GM12864 (cell line): ENCODE results near the gene TMEM132D.
"Not testable (repeated sequence)": the region's sequence is repeated elsewhere in the genome, so short reads cannot be mapped to it uniquely, and the experiment has no call there.

Experiments used
- DNase-seq: peaks from one replicate; pipeline ENCODE4 v3.0.0-alpha.2; 2011; ENCODE audit warnings: low read depth
- H3K4me3 ChIP-seq: 2 replicates; pipeline ENCODE4 v1.5.1; 2011; ENCODE audit warnings: mild to moderate bottlenecking, low read depth, low read length, control low read depth
- CTCF ChIP-seq: IDR thresholded peaks from 2 replicates; pipeline ENCODE4 v1.5.1; 2011; ENCODE audit warnings: low read depth, mild to moderate bottlenecking, moderate library complexity, low read length, control low read depth, inconsistent platforms; ENCODE audit errors: missing control alignments

TMEM132D gene

DNA sequence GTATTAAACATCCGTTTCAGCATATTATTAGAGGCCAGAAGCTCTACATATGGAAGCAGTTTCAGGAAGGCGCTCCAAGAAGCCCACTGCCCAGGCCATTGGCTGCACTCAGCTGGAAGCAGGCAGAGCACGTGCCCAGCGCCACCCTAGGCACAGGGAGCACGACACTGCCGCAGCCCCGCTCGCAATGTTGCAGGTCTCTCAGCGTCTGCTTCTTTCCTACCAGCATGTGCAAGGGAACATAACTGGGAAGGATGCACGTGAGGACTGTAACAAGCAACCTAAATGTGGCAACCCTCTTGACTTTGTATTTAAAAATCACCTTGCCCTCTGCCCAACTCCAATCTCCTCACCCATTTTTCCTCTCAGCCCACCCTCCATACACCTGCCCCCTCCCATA, 3.5 kb downstream of the TMEM132D start:
- no peak for DNase-seq
- no peak overlapping the region for H3K4me3 ChIP-seq
- TF ChIP-seq CTCF, result no peak

DNA sequence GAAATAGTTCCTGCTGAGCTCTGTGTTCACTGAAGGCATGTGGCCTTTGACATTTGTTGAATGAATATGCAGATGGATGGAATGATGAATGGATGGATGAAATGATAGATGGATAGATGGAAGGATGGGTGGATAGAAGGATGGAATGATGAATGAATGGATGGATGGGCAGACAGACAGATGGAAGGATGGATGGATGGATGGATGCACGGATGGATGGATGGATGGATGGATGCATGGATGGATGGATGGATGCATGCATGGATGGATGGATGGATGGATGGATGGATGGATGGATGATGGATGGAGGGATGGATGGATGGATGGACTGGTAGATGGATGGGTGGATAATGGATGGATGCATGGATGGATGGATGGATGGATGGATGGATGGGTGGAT, 4.8 kb downstream of the TMEM132D start:
- not testable (repeated sequence) for H3K4me3 ChIP-seq, DNase-seq

- no peak for DNase-seq
- H3K4me3 ChIP-seq, result no peak overlapping the region
- TF ChIP-seq CTCF, result no peak
Measured at GRCh38 chr12:129893691-129894090, 10.1 kb downstream of the TMEM132D start.

DNA sequence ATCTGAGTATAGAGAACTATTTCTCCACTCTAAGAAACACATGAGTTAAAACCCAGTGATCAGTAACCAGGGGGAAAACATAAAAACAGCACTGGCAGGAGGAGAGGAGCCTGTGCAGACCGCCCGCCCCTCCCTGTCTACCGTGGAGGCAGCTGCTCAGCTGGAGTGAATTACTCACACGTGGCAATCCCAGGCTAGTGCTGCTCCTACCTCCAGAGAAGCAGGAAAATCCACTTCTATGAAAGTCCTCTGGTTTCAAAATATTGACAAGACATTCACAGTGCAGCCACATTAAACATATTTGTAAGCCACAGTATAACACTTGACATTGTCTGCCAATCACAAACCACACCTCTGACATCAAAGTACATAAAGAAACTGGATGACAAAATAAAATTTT, 16.7 kb downstream of the TMEM132D start:
- DNase-seq, result no peak
- TF ChIP-seq CTCF, result no peak
- H3K4me3 ChIP-seq, result no peak overlapping the region

GRCh38 chr12:129886541-129886940, 17.3 kb downstream of the TMEM132D start:
- no peak for TF ChIP-seq CTCF
- no peak overlapping the region for H3K4me3 ChIP-seq
- no peak for DNase-seq

DNA sequence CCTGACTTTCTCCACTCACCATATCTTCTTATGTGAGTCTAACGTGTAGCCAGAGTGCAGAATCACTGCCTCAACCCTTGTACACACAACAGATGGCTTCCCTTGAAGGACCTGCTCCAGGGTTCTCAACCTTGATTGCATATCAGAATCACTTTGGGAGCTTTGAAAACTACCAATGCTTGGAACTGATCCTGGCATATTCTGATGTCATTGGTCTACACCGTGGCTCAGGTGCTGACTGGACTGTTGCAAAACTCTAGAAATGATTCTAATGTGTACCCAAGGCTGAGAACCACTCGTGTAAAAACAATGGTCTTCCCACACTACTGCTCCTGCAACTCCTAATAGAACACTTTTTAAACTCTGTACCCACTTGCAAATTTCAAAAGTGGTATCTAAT, 18.5 kb downstream of the TMEM132D start:
- no peak overlapping the region for H3K4me3 ChIP-seq
- no peak for DNase-seq
- no peak for TF ChIP-seq CTCF

- H3K4me3 ChIP-seq, result no peak overlapping the region
- DNase-seq, result no peak
- TF ChIP-seq CTCF, result no peak
Measured at GRCh38 chr12:129877411-129877810, 26.4 kb downstream of the TMEM132D start.

DNA sequence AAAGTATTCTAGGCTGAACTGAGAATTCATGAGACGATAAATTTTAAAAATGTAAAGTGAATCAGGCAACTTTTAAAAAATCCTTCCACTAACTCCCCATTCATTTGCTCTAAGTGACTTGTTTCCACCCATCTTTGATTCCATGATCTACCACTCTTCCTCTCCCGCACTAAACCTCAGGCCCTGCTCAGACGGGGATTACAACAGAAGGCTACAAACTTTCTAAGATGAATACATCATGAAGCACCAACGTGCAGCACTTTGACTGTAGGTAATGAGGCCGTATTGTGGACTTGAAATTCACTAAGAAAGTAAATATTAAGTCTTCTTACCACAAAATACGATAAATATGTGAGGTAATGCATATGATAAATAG, 30.0 kb downstream of the TMEM132D start:
- no peak overlapping the region for H3K4me3 ChIP-seq
- DNase-seq, result no peak
- TF ChIP-seq CTCF, result no peak
